Natural killer cell (primary cell): ENCODE measurements around the gene ACR. TPM values are rescaled to one million over a fixed set of nuclear protein-coding genes. Genes with fewer than 3 reads are reported as not detected.
A peak's percentile ranks its signal among the peaks of the same experiment; 100 is the strongest.

Experiments
- ATAC-seq, 3 donors: fragments of 150-1000 bp in 2 of 3; fragments of 200-7000 bp in 1 of 3; cut with Tn5 transposase; 1 replicate in 1 of 3; 2 replicates in 2 of 3; pipeline ENCODE4 v1.10.0; 2021; ENCODE audit warnings: mild to moderate bottlenecking in 2 of 3, moderate library complexity in 2 of 3
- DNase-seq, 2 donors: peaks; one replicate each; pipeline versions ENCODE4 v3.0.0 to v3.0.0-alpha.2; 2013 to 2021; ENCODE audit warnings: mixed read lengths in 1 of 2
- H3K27ac ChIP-seq: one replicate; pipeline ENCODE4 v1.5.1; 2013; ENCODE audit warnings: mild to moderate bottlenecking, low read length
- H3K27me3 ChIP-seq: one replicate; pipeline ENCODE4 v1.6.1; 2013; ENCODE audit warnings: low read length; ENCODE audit not compliant: control insufficient read depth, insufficient read depth
- H3K36me3 ChIP-seq: one replicate; pipeline ENCODE4 v1.6.1; 2013; ENCODE audit warnings: low read length; ENCODE audit not compliant: control insufficient read depth, insufficient read depth
- H3K4me1 ChIP-seq: one replicate; pipeline ENCODE4 v1.6.1; 2013; ENCODE audit warnings: low read length; ENCODE audit not compliant: control insufficient read depth, insufficient read depth
- H3K4me3 ChIP-seq: one replicate; pipeline ENCODE4 v1.5.1; 2013; ENCODE audit warnings: low read length
- H3K9me3 ChIP-seq: one replicate; pipeline ENCODE4 v1.6.1; 2013; ENCODE audit warnings: low read length; ENCODE audit not compliant: control insufficient read depth, insufficient read depth
- H3K27ac Mint-ChIP-seq, 2 donors: one replicate each; pipeline ENCODE4 v1.8.0; 2022; ENCODE audit warnings: mild to moderate bottlenecking in 2 of 2, mixed read lengths in 2 of 2, moderate library complexity in 1 of 2
- H3K27me3 Mint-ChIP-seq, 2 donors: one replicate each; pipeline ENCODE4 v1.8.0; 2022; ENCODE audit warnings: low read depth in 2 of 2, mixed read lengths in 2 of 2
- H3K36me3 Mint-ChIP-seq: one replicate; pipeline ENCODE4 v1.8.0; 2022; ENCODE audit warnings: mixed read lengths
- H3K4me1 Mint-ChIP-seq, 2 donors: one replicate each; pipeline ENCODE4 v1.8.0; 2022; ENCODE audit warnings: mixed read lengths in 2 of 2
- H3K4me3 Mint-ChIP-seq: one replicate; pipeline ENCODE4 v1.8.0; 2022; ENCODE audit warnings: mild to moderate bottlenecking, moderate library complexity, mixed read lengths
- H3K9me3 Mint-ChIP-seq, 2 donors: one replicate each; pipeline ENCODE4 v1.8.0; 2022; ENCODE audit warnings: mixed read lengths in 2 of 2
- WGBS: methylation state at CpG from one replicate; pipeline ENCODE4 v1.1.7; 2013; ENCODE audit warnings: missing lambda C conversion rate; ENCODE audit not compliant: insufficient coverage; 5-methylcytosine and 5-hydroxymethylcytosine counted together
- intact Hi-C: fragments of 100-400 bp; cut with micrococcal nuclease; formaldehyde crosslinking; loops from one replicate; pipeline ENCODE4 v1.14.2; 2022
- total RNA-seq, 4 donors: library from RNA; stranded (reverse); fragments of 120-200 nt in 1 of 4; gene quantifications; one replicate each; pipeline versions ENCODE4 v1.2.3 to v1.2.4, GENCODE V29; 2013 to 2022
- TF ChIP-seq, protein P1 (sequence below): fragments of 200-600 bp; IDR thresholded peaks from one replicate; pipeline ENCODE4 v1.8.0; 2022; ENCODE audit warnings: antibody characterized with exemption

Gene ACR
- total RNA-seq, 3 donors from 2014 or later (not counting 1 experiment from before 2014, with no cell fraction given), result not detected

DNA sequence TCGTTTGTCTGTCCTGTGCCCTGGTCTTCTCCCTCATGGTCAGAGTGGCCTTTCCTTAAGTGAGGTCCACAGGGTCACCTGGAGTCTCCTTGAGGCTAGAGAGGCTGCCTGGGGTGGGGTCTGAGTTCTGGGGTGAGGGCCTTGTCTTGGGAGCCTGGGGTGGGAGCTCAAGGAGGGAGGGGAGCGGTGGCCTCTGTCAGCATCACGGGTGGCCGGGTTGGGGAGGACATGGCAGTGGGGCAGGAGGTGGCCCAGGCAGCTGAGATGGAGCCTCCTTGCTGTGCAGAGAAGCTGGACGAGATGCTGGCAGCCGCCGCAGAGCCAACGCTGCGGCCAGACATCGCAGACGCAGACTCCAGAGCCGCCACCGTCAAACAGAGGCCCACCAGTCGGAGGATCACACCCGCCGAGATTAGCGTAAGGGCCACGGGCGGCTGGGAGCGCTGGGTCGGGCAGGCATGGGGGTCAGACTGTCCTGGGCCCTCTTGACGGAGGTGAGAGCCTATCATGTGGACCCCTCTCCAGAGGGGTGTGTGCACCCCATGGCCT, 23.3 kb upstream of the ACR start:
- WGBS, result 92% methylated on average over 22 of the region's 22 CpGs
- no peaks in the 10 kb centered on the region for H3K9me3 ChIP-seq
- Mint-ChIP-seq H3K27ac (no peak overlapping the region), H3K4me3 (no peak overlapping the region), H3K36me3 (no peaks in the 10 kb centered on the region), H3K9me3 (no peaks in the 10 kb centered on the region), H3K4me1 (no peaks in the 10 kb centered on the region), H3K27me3 (no peaks in the 10 kb centered on the region)
- DNase-seq (no peak), ATAC-seq (no peak)
- H3K27ac ChIP-seq, result no peak overlapping the region
- intact Hi-C loops, result no loop called here
- H3K27me3 ChIP-seq, result no peaks in the 10 kb centered on the region
- H3K36me3 ChIP-seq, result no peaks in the 10 kb centered on the region
- no peak overlapping the region for H3K4me3 ChIP-seq
- TF ChIP-seq, protein P1, sequence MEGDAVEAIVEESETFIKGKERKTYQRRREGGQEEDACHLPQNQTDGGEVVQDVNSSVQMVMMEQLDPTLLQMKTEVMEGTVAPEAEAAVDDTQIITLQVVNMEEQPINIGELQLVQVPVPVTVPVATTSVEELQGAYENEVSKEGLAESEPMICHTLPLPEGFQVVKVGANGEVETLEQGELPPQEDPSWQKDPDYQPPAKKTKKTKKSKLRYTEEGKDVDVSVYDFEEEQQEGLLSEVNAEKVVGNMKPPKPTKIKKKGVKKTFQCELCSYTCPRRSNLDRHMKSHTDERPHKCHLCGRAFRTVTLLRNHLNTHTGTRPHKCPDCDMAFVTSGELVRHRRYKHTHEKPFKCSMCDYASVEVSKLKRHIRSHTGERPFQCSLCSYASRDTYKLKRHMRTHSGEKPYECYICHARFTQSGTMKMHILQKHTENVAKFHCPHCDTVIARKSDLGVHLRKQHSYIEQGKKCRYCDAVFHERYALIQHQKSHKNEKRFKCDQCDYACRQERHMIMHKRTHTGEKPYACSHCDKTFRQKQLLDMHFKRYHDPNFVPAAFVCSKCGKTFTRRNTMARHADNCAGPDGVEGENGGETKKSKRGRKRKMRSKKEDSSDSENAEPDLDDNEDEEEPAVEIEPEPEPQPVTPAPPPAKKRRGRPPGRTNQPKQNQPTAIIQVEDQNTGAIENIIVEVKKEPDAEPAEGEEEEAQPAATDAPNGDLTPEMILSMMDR, result no peak
- H3K4me1 ChIP-seq, result no peaks in the 10 kb centered on the region

DNA sequence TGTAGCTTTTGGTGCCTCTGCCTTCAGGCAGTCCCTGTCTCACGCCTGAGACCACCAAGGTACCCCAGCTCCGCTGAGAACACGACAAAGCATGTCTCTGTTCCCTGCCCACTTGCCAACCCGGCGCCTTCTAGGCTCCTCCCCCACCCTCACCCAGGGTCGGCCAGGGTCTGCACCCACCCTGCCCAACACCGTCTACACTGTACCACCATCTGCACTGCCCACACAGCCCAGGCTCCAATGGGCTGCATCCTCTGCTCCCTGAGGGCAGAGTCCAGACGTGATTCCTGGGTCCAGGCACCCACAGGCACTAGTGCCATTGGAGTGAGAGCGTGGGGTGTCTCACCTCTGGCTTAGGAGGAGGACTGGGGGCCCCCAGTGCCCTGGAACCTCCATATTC, 22.8 kb upstream of the ACR start:
- Mint-ChIP-seq H3K4me1 (no peaks in the 10 kb centered on the region), H3K27ac (no peak overlapping the region), H3K4me3 (no peak overlapping the region), H3K36me3 (no peaks in the 10 kb centered on the region), H3K9me3 (no peaks in the 10 kb centered on the region), H3K27me3 (no peaks in the 10 kb centered on the region)
- DNase-seq (no peak), ATAC-seq (peak in 1 of 3 donors; percentile 15)
- no peaks in the 10 kb centered on the region for H3K36me3 ChIP-seq
- H3K4me3 ChIP-seq, result no peak overlapping the region
- no peaks in the 10 kb centered on the region for H3K27me3 ChIP-seq
- intact Hi-C loops, result no loop called here
- no peak overlapping the region for H3K27ac ChIP-seq
- TF ChIP-seq, protein P1, result no peak
- WGBS, result 90% methylated on average over 9 of the region's 9 CpGs
- H3K9me3 ChIP-seq, result no peaks in the 10 kb centered on the region
- no peaks in the 10 kb centered on the region for H3K4me1 ChIP-seq

DNA sequence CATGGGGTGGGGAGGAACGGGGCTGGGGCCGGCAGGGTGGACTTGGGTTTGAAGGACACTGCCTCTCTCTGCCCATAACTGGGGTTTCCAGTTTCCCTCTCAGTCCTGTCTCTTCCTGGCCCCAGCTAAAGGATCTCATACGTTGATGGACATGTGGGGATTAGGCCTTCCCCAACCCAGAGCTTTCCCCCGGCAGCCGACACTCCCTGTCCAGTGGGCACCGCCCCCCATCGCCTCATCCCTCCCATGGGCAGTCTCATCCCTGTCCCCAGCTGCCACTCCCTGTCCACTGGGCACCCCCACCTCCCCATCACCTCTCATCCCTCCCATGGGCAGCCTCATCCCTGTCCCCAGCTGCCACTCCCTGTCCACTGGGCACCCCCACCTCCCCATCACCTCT, 22.2 kb upstream of the ACR start:
- intact Hi-C loops, result no loop called here
- Mint-ChIP-seq H3K36me3 (no peaks in the 10 kb centered on the region), H3K9me3 (no peaks in the 10 kb centered on the region), H3K4me3 (no peak overlapping the region), H3K27ac (no peak overlapping the region), H3K4me1 (no peaks in the 10 kb centered on the region), H3K27me3 (no peaks in the 10 kb centered on the region)
- TF ChIP-seq, protein P1, result no peak
- WGBS, result 87% methylated on average over 7 of the region's 7 CpGs
- Histone ChIP-seq H3K36me3 (no peaks in the 10 kb centered on the region), H3K27ac (no peak overlapping the region), H3K4me1 (no peaks in the 10 kb centered on the region), H3K9me3 (no peaks in the 10 kb centered on the region), H3K4me3 (no peak overlapping the region), H3K27me3 (no peaks in the 10 kb centered on the region)
- no peak for ATAC-seq
- DNase-seq, result no peak

DNA sequence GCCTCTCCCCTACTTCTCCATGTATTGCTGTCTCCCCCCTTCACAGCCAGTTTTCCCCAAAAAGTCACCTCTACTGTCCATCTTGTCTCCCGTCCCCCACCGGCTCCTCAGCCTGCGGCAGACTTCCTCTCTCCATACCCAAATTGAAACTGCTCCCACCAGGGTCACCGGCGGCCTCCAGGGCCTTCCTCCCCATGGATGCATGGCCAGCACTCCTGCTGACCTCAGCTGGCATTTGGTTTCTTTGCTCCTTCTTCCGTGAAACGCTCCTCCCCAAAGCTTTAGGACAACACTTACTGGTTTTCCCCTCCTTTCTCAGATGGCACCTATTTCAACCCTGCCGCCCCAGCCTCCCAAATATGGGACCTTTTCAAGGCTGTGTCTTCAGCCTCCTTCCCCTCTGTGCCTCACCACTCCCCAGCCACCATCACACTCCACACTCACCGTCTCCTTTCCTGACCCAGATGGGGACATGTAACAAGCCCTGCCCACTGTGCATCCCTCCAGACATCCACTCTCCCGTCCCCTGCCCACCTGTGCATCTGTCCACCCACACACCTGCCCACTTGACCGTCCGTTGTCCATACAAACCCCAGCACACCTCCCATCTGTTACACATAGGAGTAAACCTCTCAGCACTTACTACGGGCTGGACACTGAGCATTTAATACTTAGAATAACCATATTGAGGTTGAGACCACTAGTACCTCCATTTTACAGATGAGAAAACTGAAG, 21.5 kb upstream of the ACR start:
- intact Hi-C loops, result no loop called here
- DNase-seq, result no peak
- Histone ChIP-seq H3K4me3 (no peak overlapping the region), H3K4me1 (no peaks in the 10 kb centered on the region), H3K27ac (no peak overlapping the region), H3K9me3 (no peaks in the 10 kb centered on the region), H3K36me3 (no peaks in the 10 kb centered on the region), H3K27me3 (no peaks in the 10 kb centered on the region)
- no peak overlapping the region for H3K27ac Mint-ChIP-seq
- H3K36me3 Mint-ChIP-seq, result no peaks in the 10 kb centered on the region
- H3K4me3 Mint-ChIP-seq, result no peak overlapping the region
- H3K4me1 Mint-ChIP-seq, result no peaks in the 10 kb centered on the region
- no peak for ATAC-seq
- TF ChIP-seq, protein P1, result no peak
- 86% methylated on average over 13 of the region's 13 CpGs for WGBS
- H3K27me3 Mint-ChIP-seq, result no peaks in the 10 kb centered on the region
- no peaks in the 10 kb centered on the region for H3K9me3 Mint-ChIP-seq
